HEK293 (cell line): ENCODE data around the gene PTX3.

ENCODE experiments used
- CTCF ChIA-PET: fragments of 350-600 bp; formaldehyde crosslinking; extraction: SDS; loops from one replicate; lab custom pipeline; 2021; ENCODE audit warnings: antibody characterized with exemption; lab: Yijun Ruan, JAX
- POLR2A ChIA-PET: fragments of 300-600 bp; formaldehyde crosslinking; extraction: SDS; loops from one replicate; lab custom pipeline; 2020; ENCODE audit warnings: antibody characterized with exemption, inconsistent platforms; lab: Yijun Ruan, JAX
- H3K27ac ChIP-seq: fragments of 200-500 bp; sonication (Bioruptor generic); 2 replicates; pipeline ENCODE4 v1.5.1; 2014; ENCODE audit warnings: low read depth, low read length, control low read depth, inconsistent platforms; ENCODE audit errors: extremely low read depth
- H3K36me3 ChIP-seq, 2 experiments: fragments of 200-500 bp in 1 of 2; sonication (Bioruptor generic) in 1 of 2; 1 replicate in 1 of 2; 2 replicates in 1 of 2; pipeline ENCODE4 v1.5.1; 2014 to 2017; ENCODE audit warnings: inconsistent platforms in 2 of 2, low read length in 2 of 2; ENCODE audit not compliant: control insufficient read depth in 2 of 2, insufficient read depth in 1 of 2
- H3K4me1 ChIP-seq: fragments of 200-500 bp; sonication (Bioruptor generic); 2 replicates; pipeline ENCODE4 v1.5.1; 2014; ENCODE audit warnings: mild to moderate bottlenecking, low read length, inconsistent platforms; ENCODE audit not compliant: control insufficient read depth, insufficient read depth
- H3K4me3 ChIP-seq: 2 replicates; pipeline ENCODE4 v1.5.1; 2011; ENCODE audit warnings: low read depth, mild to moderate bottlenecking, control low read depth, low read length, moderate library complexity
- H3K9me3 ChIP-seq: fragments of 200-500 bp; sonication (Bioruptor generic); 2 replicates; pipeline ENCODE4 v1.5.1; 2014; ENCODE audit warnings: low read depth, low read length, inconsistent platforms; ENCODE audit not compliant: control insufficient read depth, insufficient read depth
- EGR2 ChIP-seq: fragments of 450-650 bp; formaldehyde crosslinking; IDR thresholded peaks from 2 replicates; pipeline ENCODE4 v1.5.1; 2016; ENCODE audit warnings: low read depth, missing biosample characterization, missing genetic modification characterization
- GLIS2 ChIP-seq: fragments of 450-650 bp; formaldehyde crosslinking; IDR thresholded peaks from 2 replicates; pipeline ENCODE4 v1.5.1; 2016; ENCODE audit warnings: missing biosample characterization, missing genetic modification characterization
- OSR2 ChIP-seq: fragments of 450-650 bp; formaldehyde crosslinking; IDR thresholded peaks from 2 replicates; pipeline ENCODE4 v1.5.1; 2016; ENCODE audit warnings: missing biosample characterization, missing genetic modification characterization
- SCRT1 ChIP-seq: fragments of 450-650 bp; formaldehyde crosslinking; IDR thresholded peaks from 2 replicates; pipeline ENCODE4 v1.5.1; 2016; ENCODE audit warnings: missing biosample characterization, missing genetic modification characterization, borderline replicate concordance
- SP2 ChIP-seq: fragments of 450-650 bp; formaldehyde crosslinking; IDR thresholded peaks from 2 replicates; pipeline ENCODE4 v1.5.1; 2016; ENCODE audit warnings: missing biosample characterization, missing genetic modification characterization
- ZBTB8A ChIP-seq: fragments of 450-650 bp; formaldehyde crosslinking; IDR thresholded peaks from 2 replicates; pipeline ENCODE4 v1.5.1; 2016; ENCODE audit warnings: missing biosample characterization, missing genetic modification characterization
- ZNF112 ChIP-seq: fragments of 450-650 bp; formaldehyde crosslinking; IDR thresholded peaks from 2 replicates; pipeline ENCODE4 v1.5.0; 2017; ENCODE audit warnings: missing biosample characterization, missing genetic modification characterization
- ZNF133 ChIP-seq: fragments of 450-650 bp; formaldehyde crosslinking; IDR thresholded peaks from 2 replicates; pipeline ENCODE4 v1.5.1; 2016; ENCODE audit warnings: missing biosample characterization, missing genetic modification characterization
- ZNF174 ChIP-seq: fragments of 450-650 bp; formaldehyde crosslinking; IDR thresholded peaks from 2 replicates; pipeline ENCODE4 v1.5.0; 2017; ENCODE audit warnings: missing biosample characterization, mild to moderate bottlenecking, missing genetic modification characterization
- ZNF184 ChIP-seq: fragments of 450-650 bp; IDR thresholded peaks from 2 replicates; pipeline ENCODE4 v1.5.1; 2018; ENCODE audit warnings: missing biosample characterization, mild to moderate bottlenecking, missing genetic modification characterization
- ZNF211 ChIP-seq: fragments of 450-650 bp; formaldehyde crosslinking; IDR thresholded peaks from 2 replicates; pipeline ENCODE4 v1.5.1; 2016; ENCODE audit warnings: low read depth, missing biosample characterization, missing genetic modification characterization
- ZNF341 ChIP-seq: fragments of 450-650 bp; formaldehyde crosslinking; IDR thresholded peaks from 2 replicates; pipeline ENCODE4; 2016; ENCODE audit warnings: low read depth, missing biosample characterization, missing genetic modification characterization
- ZNF544 ChIP-seq: fragments of 450-650 bp; formaldehyde crosslinking; IDR thresholded peaks from 2 replicates; pipeline ENCODE4 v1.5.0; 2017; ENCODE audit warnings: missing biosample characterization, missing genetic modification characterization
- ZNF610 ChIP-seq: fragments of 450-650 bp; formaldehyde crosslinking; IDR thresholded peaks from 2 replicates; pipeline ENCODE4 v1.5.1; 2016; ENCODE audit warnings: missing biosample characterization, missing genetic modification characterization, borderline replicate concordance
- ZNF623 ChIP-seq: fragments of 450-650 bp; formaldehyde crosslinking; IDR thresholded peaks from 2 replicates; pipeline ENCODE4 v1.5.1; 2016; ENCODE audit warnings: missing biosample characterization, missing genetic modification characterization
- ZNF629 ChIP-seq: fragments of 450-650 bp; formaldehyde crosslinking; IDR thresholded peaks from 2 replicates; pipeline ENCODE4 v1.5.1; 2017; ENCODE audit warnings: missing biosample characterization, missing genetic modification characterization
- ZNF645 ChIP-seq: fragments of 450-650 bp; formaldehyde crosslinking; IDR thresholded peaks from 2 replicates; pipeline ENCODE4; 2016; ENCODE audit warnings: missing biosample characterization, missing genetic modification characterization
- ZXDB ChIP-seq: fragments of 450-650 bp; formaldehyde crosslinking; IDR thresholded peaks from 2 replicates; pipeline ENCODE4 v1.5.1; 2016; ENCODE audit warnings: missing biosample characterization, missing genetic modification characterization
- TF ChIP-seq, protein P1 (sequence below): fragments of 450-650 bp; formaldehyde crosslinking; IDR thresholded peaks from 2 replicates; pipeline ENCODE4 v1.5.1; 2016; ENCODE audit warnings: missing biosample characterization, missing genetic modification characterization
- TF ChIP-seq, protein P2 (sequence below): fragments of 450-650 bp; formaldehyde crosslinking; IDR thresholded peaks from 2 replicates; pipeline ENCODE4 v1.5.1; 2017; ENCODE audit warnings: missing biosample characterization, mild to moderate bottlenecking, missing genetic modification characterization, moderate library complexity

The PTX3 gene

DNA sequence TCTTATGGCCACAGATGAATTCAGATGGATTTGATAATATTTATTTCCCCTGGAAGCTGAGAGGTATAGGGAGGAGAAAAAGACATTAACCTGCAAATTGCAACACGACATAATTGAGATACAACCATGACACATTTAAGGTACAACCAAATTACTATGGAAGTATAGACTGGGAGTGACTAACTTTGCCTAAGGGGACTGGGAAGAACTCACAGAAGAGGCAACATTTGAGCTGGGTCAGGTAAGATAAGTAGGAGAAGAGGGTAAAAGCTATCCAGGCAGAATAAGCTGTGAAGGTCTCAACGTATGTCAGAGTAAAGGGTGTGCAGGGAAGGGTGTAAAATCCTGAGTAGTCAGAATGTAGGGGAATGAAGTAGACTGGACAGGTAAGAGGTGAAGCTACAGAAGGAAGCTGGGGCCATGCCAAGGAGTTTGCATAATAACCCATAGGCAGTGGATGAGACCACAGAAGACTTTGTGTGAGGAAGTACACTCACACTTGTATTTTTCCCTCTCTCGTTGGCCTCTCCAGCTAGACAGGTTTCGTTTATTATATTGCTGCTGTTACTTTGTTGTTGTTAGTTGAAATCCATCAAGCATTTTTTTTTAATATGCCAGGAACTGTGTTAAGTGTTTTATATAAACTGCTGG, 28.0 kb upstream of the PTX3 start:
- POLR2A ChIA-PET: no interaction called here
- Histone ChIP-seq H3K4me3 (no peak overlapping the region), H3K27ac (no peak overlapping the region), H3K4me1 (no peaks in the 10 kb centered on the region), H3K36me3 (no peaks in the 10 kb centered on the region)
- CTCF ChIA-PET: interaction anchor here (0.7 kb wide), 1 partner anchor 9 kb away, joined by 3 read pairs; no protein-coding TSS in a partner anchor
- TF ChIP-seq SP2 (tag by site-specific recombination) (no peak), ZNF184 (tag by site-specific recombination) (no peak), ZNF174 (tag by site-specific recombination) (no peak), SCRT1 (no peak), ZNF341 (tag by site-specific recombination) (no peak), ZNF629 (no peak), OSR2 (no peak), ZBTB8A (tag by site-specific recombination) (no peak), ZNF112 (tag by site-specific recombination) (no peak), ZNF211 (tag by site-specific recombination) (no peak), GLIS2 (no peak), ZNF544 (tag by site-specific recombination) (no peak)
- TF ChIP-seq, protein P1, sequence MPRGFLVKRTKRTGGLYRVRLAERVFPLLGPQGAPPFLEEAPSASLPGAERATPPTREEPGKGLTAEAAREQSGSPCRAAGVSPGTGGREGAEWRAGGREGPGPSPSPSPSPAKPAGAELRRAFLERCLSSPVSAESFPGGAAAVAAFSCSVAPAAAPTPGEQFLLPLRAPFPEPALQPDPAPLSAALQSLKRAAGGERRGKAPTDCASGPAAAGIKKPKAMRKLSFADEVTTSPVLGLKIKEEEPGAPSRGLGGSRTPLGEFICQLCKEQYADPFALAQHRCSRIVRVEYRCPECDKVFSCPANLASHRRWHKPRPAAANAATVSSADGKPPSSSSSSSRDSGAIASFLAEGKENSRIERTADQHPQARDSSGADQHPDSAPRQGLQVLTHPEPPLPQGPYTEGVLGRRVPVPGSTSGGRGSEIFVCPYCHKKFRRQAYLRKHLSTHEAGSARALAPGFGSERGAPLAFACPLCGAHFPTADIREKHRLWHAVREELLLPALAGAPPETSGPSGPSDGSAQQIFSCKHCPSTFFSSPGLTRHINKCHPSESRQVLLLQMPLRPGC (tag by site-specific recombination): no peak
- TF ChIP-seq, all 188 proteins: peak for 0
- H3K9me3 ChIP-seq: no peaks in the 10 kb centered on the region

DNA sequence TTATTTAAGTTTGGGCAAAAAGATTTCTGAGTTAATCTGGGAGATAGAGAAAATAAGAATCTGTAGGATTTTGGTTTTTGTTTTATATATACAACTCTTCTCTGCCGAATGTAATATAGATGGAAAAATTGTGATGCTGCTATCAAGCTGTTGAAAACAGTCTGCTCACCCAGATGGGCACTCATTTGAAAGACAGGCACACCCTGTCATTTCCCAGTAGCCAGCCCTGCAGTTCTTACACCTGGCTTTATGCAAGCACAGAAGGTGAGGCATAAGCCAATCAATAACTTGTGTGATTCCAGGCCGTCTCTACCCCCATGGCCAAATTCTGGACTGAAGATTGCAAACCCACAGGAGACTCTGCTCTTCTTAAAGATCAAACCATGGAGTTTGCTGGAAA, 27.1 kb upstream of the PTX3 start:
- no peak overlapping the region for H3K4me3 ChIP-seq
- no peak overlapping the region for H3K27ac ChIP-seq
- no peaks in the 10 kb centered on the region for H3K36me3 ChIP-seq
- CTCF ChIA-PET: no interaction called here
- H3K9me3 ChIP-seq: no peaks in the 10 kb centered on the region
- POLR2A ChIA-PET: no interaction called here
- TF ChIP-seq ZNF645: no peak
- no peaks in the 10 kb centered on the region for H3K4me1 ChIP-seq

DNA sequence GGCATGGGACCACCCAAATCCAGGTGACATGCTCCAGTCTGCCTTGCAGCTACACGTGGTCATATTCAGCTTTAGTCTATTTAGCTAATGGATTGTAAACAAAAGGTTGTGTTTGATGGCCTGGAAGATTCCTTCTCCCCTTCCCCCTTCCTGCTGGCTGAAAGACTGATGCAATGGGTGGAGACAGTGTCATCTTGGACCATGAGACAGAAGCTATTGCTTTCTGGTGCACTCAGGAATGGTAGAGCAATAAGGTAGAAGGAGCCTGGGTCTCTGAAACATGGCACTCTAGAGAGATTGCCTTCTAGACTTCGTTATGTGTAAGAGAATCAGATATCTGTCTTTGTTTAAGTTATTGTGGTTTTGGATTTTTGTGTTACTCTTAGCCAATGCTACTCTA, 25.7 kb upstream of the PTX3 start:
- Histone ChIP-seq H3K4me1 (no peaks in the 10 kb centered on the region), H3K9me3 (no peaks in the 10 kb centered on the region), H3K36me3 (no peaks in the 10 kb centered on the region)
- CTCF ChIA-PET: interaction anchor here (0.6 kb wide), 1 partner anchor 78 kb away, joined by 3 read pairs; no protein-coding TSS in a partner anchor
- TF ChIP-seq, protein P2, sequence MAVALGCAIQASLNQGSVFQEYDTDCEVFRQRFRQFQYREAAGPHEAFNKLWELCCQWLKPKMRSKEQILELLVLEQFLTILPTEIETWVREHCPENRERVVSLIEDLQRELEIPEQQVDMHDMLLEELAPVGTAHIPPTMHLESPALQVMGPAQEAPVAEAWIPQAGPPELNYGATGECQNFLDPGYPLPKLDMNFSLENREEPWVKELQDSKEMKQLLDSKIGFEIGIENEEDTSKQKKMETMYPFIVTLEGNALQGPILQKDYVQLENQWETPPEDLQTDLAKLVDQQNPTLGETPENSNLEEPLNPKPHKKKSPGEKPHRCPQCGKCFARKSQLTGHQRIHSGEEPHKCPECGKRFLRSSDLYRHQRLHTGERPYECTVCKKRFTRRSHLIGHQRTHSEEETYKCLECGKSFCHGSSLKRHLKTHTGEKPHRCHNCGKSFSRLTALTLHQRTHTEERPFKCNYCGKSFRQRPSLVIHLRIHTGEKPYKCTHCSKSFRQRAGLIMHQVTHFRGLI (tag by site-specific recombination): no peak
- TF ChIP-seq ZNF623 (tag by site-specific recombination): no peak
- TF ChIP-seq EGR2: no peak
- TF ChIP-seq ZBTB8A (tag by site-specific recombination): no peak
- no peak for TF ChIP-seq ZNF610
- TF ChIP-seq ZNF133: no peak
- TF ChIP-seq ZXDB (tag by site-specific recombination): no peak
- TF ChIP-seq, all 188 proteins: peak for 0
- POLR2A ChIA-PET: no interaction called here
- Histone ChIP-seq H3K27ac (no peak overlapping the region), H3K4me3 (no peak overlapping the region)
